GM12865 (cell line): ENCODE results near the gene CD164L2.

Experiments
- DNase-seq: peaks from one replicate; pipeline ENCODE4 v3.0.0; 2010; ENCODE audit warnings: low read depth
- H3K4me3 ChIP-seq: 2 replicates; pipeline ENCODE4 v1.5.1; 2011; ENCODE audit warnings: mild to moderate bottlenecking, low read depth, low read length, control low read depth
- TF ChIP-seq, protein P1 (sequence below): IDR thresholded peaks from 2 replicates; pipeline ENCODE4 v1.5.1; 2011; ENCODE audit warnings: low read length, control low read depth, low read depth, inconsistent platforms; ENCODE audit not compliant: insufficient read depth; ENCODE audit errors: missing control alignments

Gene CD164L2

DNA sequence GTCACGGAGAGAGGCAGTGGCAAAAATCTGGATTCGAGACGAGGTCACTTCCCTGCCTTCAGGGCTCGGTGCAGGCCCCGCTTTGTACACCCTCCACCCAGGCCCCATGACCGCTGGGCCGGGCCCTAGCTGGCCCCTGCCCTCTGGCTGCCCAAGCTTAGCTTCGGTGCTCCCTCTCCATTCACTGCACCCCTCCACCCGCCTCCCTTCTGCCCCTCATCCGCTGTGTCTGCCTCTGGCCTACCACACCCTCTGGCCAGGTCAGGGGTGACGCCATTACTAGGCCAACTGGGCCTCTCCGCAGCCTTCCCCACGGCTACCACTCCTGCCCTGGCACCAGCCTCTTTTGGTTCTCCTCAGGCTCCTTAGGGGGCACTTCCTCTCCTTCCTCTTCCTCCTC is 528 bp upstream of the CD164L2 start:
- DNase-seq, result no peak
- no peak overlapping the region for H3K4me3 ChIP-seq
- TF ChIP-seq, protein P1, sequence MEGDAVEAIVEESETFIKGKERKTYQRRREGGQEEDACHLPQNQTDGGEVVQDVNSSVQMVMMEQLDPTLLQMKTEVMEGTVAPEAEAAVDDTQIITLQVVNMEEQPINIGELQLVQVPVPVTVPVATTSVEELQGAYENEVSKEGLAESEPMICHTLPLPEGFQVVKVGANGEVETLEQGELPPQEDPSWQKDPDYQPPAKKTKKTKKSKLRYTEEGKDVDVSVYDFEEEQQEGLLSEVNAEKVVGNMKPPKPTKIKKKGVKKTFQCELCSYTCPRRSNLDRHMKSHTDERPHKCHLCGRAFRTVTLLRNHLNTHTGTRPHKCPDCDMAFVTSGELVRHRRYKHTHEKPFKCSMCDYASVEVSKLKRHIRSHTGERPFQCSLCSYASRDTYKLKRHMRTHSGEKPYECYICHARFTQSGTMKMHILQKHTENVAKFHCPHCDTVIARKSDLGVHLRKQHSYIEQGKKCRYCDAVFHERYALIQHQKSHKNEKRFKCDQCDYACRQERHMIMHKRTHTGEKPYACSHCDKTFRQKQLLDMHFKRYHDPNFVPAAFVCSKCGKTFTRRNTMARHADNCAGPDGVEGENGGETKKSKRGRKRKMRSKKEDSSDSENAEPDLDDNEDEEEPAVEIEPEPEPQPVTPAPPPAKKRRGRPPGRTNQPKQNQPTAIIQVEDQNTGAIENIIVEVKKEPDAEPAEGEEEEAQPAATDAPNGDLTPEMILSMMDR, result no peak

DNA sequence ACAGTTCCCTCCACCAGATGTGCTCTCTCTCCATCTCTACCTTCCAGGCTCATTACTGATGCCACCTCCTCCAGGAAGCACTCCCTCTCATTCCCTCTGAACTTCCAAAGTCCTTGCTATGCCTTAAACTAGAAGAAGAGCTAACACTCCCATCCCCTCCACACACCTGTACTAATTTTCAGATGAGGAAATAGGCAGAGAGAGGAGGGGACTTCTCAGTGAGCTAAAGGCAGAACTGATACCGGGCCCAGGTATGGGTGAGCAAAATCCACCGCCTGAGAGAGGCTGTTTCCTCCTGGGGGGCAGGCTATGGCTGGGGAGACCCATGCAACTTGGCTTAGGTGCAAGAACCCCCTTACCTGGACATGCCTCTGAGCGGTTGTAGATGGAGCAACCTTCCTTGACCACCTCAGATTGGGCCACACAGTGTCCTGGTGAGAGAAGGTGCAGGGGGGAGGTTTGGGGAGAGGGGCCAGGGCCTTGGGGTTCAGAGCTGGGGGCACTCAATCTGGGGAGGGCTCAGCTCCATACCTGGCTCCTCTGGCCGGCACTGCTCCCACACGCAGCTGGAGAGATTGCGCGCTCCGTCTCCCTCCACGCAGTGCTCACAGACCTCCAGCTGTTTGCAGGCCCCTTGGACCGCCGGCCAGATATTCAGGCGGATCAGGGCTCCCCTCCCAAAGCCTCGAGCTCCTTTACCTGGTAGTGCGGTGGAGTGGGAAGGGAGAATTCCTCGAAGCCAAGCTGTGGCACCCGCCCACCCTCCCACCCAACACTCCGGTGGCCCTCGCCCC is 967 bp downstream of the CD164L2 start:
- H3K4me3 ChIP-seq, result no peak overlapping the region
- no peak for DNase-seq
- TF ChIP-seq, protein P1, result no peak

DNA sequence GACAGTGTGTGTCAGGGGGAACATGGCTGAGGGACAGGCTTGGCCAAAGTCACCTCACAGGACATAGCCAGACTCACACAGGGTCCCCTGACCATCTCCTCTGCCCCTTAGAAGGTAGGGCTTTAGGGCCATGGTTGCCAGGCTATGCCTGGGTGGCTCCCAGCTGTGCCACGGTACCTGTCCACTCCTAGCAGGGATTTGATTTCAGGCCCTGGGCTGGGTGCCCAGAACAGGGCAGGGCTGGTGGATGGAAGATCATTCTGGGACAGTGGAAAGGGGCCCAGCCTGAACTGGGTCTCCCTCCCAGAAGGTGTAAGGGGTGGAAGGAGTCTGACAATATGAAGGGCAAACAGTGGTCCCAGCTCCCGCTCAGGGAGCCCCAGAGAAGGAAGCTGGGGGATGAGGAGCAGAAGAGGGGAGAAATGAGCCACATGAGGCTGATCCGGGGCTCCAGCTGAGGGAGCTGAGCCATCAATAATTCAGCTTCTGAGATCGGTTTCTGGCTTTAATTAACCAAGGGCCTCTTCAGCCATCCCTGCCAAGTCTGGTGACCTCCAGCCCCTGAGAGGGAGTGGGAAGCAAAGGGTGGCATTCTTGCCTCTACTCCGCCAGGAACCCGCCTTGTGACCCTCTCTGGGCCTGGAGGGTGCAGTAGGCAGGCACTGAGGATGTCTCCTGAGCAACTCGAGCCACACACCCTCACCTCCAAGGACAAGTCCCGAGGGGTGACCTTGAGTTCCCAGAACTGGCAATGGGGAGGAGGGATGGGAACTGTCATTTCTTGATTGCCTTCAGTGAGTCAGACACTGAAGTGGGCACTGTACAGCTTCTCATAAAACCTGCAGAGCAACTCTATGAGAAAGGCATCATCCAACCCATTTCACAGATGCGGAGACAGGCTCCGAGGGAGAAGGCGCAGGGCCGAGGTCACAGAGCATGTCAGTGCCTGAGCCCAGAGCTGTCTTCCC is 2.1 kb downstream of the CD164L2 start:
- no peak overlapping the region for H3K4me3 ChIP-seq
- no peak for DNase-seq
- TF ChIP-seq, protein P1, result no peak

DNA sequence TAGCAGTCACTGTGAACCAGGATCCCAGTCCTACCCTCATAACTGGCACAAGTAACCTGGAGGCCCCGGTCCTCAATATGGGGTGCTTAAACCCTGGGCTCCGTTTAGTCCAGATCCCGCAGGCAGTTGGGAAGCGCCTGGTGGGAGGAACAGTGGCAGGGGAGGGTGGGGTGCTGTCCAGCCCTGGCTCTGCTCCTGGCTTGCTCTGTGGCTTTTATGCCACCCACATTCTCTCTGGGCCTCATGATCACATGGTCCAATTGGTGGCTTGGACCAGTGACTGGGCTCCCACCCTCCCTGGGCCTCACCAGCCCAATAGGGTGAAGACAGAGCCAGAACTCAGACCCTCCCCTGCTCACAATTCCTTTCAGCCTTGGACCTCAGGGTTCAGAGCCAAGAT is 2.9 kb downstream of the CD164L2 start:
- no peak overlapping the region for H3K4me3 ChIP-seq
- TF ChIP-seq, protein P1, result no peak
- DNase-seq, result no peak

DNA sequence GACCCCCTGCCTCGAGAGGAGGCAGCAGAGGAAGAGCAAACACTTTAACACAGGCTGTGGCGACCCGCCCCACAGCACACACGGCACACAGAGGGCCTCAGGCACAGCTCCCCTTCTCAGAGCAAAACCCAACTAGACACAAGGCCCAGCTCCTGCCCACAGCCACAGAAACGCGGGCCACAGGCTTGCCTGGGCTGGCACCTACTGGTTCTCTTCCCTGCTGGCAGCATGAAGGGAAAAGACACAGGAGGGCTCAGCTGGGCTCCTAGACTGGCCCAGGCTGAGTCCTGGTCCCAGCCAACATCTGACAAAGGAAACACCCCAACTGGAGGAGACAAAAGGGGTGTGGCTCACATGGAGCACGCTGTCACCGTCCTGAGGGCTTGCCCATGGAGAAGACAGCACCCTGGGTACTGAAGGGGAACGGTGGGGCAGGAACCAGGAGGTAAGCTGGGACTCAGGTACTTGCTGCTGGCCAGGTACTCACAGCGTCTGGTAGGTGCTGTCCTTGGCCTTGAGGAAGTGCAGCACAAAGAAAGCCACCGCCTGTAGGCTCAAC is 3.5 kb downstream of the CD164L2 start:
- no peak for DNase-seq
- no peak overlapping the region for H3K4me3 ChIP-seq
- TF ChIP-seq, protein P1, result no peak

DNA sequence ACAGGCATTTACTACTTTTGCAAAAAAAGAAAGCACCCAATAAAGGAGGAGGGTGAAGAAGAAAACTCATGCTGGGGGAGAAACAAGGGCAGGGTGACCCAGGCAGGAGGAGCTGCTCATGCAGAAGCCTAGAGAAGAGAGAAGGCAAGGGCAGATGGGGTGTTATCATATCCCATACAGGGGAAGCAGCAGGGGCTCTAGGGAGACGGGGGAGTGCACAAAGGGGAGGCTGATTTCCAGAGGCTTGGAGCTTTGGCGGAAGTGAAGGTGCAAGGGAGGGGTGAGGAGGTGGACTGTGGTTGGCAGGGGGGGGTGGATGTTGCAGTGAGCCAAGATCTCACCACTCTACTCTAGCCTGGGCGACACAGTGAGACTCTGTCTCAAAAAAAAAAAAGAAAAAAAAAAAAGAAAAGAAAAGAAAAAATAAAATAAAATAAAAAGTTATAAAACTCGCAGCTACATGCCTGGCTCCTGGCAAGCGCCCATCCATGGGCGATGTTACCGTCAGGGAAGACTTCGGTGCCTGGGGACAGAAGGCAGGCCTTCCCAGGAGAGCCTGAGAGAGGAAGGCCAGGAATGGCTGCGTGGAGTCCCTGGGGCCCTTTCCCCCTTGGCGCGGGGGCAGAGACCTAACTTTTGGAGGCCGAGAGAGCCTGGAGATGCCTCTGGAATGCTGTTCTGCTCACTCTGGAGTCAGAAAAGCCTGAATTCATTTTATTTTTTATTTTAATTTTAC is 5.2 kb downstream of the CD164L2 start:
- TF ChIP-seq, protein P1, result no peak
- DNase-seq, result no peak
- no peak overlapping the region for H3K4me3 ChIP-seq
